Stimulated activated CD8-positive, alpha-beta memory T cell treated with anti-CD3 and anti-CD28 coated beads, Interleukin-15, amount 100 ng/mL, for 4 hours (primary cell): ENCODE measurements around the gene AFF2.
"Not testable (repeated sequence)": the region's sequence is repeated elsewhere in the genome, so short reads cannot be mapped to it uniquely, and the experiment has no call there.

Source experiments
- DNase-seq, 2 donors: peaks; one replicate each; pipeline ENCODE4 v3.0.0-alpha.2; 2020; ENCODE audit warnings: low read depth in 2 of 2

AFF2 gene

GRCh38 chrX:148836741-148837140 is 336.3 kb downstream of the AFF2 start:
- DNase-seq = no peak

- DNase-seq = no peak
Measured at GRCh38 chrX:148850631-148851030, 350.2 kb downstream of the AFF2 start.

DNA sequence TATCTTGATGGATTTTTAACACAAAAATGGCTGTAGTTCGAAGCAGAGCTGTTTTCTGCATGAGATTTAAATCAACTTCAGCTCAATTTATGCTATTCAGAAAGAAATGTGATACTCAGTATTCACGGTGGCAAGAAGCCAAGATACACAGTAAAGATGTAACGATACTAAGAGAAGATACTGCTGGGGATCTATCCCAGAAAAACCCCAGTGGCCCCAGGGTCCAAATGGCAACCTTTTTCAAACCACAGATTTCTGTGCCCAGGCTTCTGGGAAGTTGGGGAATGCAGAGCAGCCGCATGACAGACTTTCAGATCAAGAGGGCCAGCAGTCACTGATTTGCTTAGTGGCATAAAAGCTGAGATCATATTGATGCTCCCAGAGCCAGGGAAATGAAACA is 353.9 kb downstream of the AFF2 start:
- no peak for DNase-seq

DNA sequence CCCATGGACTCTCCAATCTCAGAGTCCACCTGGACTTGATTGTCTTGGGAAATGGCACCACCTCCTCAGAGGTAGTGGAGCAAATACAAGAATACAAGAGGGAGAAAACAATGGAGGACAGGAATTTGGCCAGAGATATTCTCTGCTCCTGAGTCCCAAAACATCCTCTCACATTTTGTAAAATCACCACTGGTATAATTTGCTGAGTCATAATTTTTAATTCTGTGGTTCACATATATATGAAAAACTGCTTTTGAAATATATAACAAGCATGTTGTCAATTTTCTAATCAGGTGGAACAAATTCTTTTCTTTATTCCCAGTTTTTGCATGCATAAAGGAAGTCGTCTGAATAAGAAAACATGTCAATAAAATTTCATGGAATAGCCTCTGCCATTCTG is 356.1 kb downstream of the AFF2 start:
- no peak for DNase-seq

- no peak for DNase-seq
Measured at GRCh38 chrX:148865277-148866210, 365.1 kb downstream of the AFF2 start.

GRCh38 chrX:148867596-148867995 is 367.2 kb downstream of the AFF2 start:
- no peak for DNase-seq

GRCh38 chrX:148871422-148872160 is 371.2 kb downstream of the AFF2 start:
- no peak for DNase-seq

DNA sequence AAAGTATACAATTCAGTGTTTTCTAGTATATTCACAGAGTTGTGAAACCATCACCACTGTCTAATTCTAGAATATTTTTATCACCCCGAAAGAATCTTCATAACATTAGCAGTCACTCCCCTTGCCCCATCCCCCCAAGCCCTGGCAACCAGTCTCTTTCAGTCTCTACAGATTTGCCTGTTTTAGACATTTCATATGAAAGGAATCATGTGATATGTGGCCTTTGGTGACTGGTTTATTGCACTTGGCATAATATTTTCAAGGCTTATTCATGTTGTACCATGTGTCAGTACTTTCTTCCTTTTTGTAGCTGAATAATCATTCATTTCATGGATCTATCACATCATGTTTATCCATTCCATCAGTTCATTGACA is 371.7 kb downstream of the AFF2 start:
- no peak for DNase-seq

DNA sequence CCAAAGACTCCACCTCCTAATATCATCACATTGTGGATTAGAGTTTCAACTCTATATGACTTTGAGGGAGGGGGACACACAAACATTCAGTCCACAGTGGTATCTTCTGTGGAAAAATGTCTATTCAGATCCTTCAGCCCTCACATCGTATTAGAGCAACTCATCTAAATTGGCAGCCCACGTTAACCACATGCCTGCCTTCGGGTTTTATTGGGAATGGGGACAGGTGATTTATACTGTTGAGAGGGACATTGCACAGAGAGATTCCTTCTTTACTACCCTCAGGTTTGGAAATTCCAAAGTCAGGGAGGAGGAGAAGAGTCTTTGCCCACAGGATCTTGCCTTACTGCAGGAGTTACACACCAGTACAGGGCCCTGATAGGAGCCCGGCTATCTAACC is 372.5 kb downstream of the AFF2 start:
- DNase-seq = no peak

DNA sequence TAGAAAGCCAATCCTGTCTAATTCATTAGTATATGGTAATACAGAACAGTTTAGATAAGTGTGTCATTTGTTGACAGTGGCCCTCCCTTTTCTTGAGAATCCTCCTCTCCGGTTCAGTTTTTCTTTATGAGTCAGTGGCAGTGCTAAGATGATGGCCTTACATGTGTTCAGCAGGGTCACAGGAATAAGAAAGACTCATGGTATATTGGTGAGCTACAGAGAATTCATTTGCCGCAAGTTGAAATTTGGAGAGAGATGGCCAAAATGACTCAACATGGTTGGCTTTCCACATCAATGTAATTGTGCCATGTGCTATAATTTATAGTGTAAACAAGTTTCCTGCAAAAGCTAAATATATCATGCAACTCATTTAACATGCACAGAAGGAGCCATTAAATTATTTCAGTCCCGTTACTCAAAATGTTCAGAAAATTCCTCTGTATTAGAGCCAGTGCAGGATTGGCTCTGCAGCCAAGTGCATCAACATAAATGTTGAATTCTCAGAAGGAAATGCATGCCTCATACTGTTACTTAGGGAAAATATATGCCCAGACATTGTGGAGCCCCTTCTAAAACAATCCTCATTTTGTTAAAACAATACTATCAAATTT is 374.3 kb downstream of the AFF2 start:
- DNase-seq = no peak

- DNase-seq = no peak
Measured at GRCh38 chrX:148878371-148878770, 378.0 kb downstream of the AFF2 start.

DNA sequence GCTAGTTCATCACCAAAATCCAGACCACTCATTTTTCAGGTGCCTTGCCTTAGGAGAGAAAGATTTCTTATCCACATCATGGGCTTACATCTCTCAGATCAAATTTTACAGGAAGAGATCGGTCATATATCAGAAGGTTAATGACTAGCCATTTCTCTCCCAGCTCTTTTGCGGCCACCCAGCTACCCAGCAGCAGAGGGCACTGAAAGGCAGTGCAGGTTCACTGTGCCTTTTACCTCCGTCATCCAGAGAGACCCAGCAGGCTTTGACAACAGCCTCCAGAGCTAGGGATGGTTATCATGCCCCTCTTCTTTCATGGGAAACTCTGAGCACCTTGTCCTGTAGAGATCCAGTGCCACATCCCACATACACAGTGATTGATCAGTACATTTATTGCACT is 384.8 kb downstream of the AFF2 start:
- no peak for DNase-seq

GRCh38 chrX:148893395-148893794 is 393.0 kb downstream of the AFF2 start:
- no peak for DNase-seq

DNA sequence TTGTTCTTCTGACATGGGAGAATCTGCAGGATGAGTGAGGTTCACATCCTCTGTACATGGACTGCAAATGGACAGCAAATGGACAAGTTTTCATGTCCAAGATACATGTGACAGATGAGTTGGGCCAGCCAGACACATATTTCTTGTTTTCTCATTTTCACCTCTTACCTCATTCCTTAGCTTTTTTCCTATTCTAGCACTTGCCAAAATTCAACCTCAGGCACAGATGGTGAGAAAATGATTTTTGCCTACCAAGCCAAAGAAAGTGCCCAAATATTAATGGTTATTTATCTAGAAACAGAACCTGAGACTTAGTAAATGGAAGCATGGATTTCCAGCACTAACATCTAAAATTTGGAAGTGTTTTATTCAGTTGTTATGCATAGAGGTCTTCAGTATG is 402.2 kb downstream of the AFF2 start:
- no peak for DNase-seq

DNA sequence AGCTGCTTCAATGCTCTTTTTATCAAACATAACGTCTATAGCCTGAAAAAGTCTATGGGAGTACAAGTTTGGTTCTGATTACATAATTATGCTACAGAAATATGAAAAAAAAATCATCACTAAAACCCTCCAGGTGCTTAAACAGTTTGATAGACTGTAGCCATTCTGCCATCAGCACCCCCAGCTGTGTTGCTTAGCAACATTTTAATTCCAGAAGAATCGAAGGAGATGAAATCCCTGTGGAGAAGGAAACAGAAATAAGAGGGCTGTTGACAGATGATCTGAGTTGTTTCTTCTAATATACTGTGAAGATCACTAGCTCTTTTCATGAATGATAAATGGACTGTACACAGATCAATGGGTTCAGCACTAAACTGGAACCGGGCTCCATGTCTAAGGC is 402.8 kb downstream of the AFF2 start:
- no peak for DNase-seq

- DNase-seq = no peak
Measured at GRCh38 chrX:148904421-148905111, 404.1 kb downstream of the AFF2 start.

GRCh38 chrX:148905400-148905799 is 405.0 kb downstream of the AFF2 start:
- DNase-seq = no peak

GRCh38 chrX:148906628-148907027 is 406.2 kb downstream of the AFF2 start:
- DNase-seq = not testable (repeated sequence)

DNA sequence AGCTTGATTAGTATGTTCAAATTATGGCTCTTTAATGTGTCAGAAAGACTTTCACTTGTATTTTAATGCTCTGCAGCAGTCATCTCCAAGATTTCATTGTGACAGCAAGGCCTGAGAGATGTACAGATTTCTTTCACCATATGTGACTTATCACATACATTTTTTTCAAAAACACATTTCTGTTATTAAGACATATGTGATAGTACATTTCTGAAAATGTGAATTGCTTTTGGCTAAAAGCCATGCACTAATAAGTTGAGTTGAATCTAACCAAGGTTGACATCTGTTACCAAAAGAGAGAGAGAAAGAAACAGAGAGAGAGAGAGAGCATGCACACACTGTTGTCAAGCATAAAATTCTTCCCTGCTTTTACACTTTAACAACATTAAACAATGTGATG is 409.3 kb downstream of the AFF2 start:
- no peak for DNase-seq

- no peak for DNase-seq
Measured at GRCh38 chrX:148913971-148914370, 413.6 kb downstream of the AFF2 start.

GRCh38 chrX:148914783-148915182 is 414.4 kb downstream of the AFF2 start:
- DNase-seq = no peak

DNA sequence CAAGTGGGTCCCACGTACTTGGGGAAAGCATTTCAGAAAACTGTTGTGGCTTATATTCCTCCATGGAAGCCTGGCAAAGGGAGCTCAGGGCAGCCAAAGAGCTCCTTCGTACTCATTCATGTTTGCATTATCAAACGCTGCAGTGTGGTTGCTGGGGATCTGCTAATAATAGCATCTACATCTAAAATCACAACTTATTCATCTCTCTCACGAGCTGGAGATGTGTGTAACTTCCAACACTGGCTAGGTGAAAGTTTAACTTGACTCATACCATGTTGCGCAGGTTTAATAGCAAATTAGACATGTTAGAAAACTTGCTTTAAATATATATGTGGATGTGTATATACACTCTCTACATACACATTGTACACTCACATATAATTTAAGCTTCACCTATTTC is 415.1 kb downstream of the AFF2 start:
- no peak for DNase-seq
